GM10248 (cell line): Measurements from ENCODE around the gene MFSD2A.

Experiments
- CTCF ChIA-PET: fragments of 300-600 bp; sonication (Branson Sonifier 250); formaldehyde crosslinking; extraction: SDS; loops from one replicate; lab custom pipeline; 2021; ENCODE audit warnings: antibody characterized with exemption; lab: Yijun Ruan, JAX
- POLR2A ChIA-PET: fragments of 350-650 bp; sonication (Branson Sonifier 250); formaldehyde crosslinking; extraction: SDS; loops from one replicate; lab custom pipeline; 2020; ENCODE audit warnings: antibody characterized with exemption; lab: Yijun Ruan, JAX
- DNase-seq: peaks from one replicate; pipeline ENCODE4 v3.0.0; 2012; ENCODE audit errors: extremely low spot score
- CTCF ChIP-seq: IDR thresholded peaks from 2 replicates; pipeline ENCODE4 v1.5.1; 2012; ENCODE audit warnings: mild to moderate bottlenecking, low read depth; ENCODE audit errors: extremely low read depth, missing control alignments, control extremely low read depth

Gene MFSD2A

GRCh38 chr1:39971138-39971537 is 16.2 kb downstream of the MFSD2A start:
- DNase-seq = no peak
- CTCF ChIA-PET = interaction anchor here (0.7 to 11.1 kb wide), 8 partner anchors 12 to 368 kb away, joined by 3 to 159 read pairs (median 28); partner anchors contain the start of gene MFSD2A
- TF ChIP-seq CTCF = no peak
- POLR2A ChIA-PET = no interaction called here

GRCh38 chr1:39973503-39974135 is 18.7 kb downstream of the MFSD2A start:
- TF ChIP-seq CTCF = peak; percentile 92
- ChIA-PET POLR2A (no interaction called here), CTCF (interaction anchor here (0.7 to 11.1 kb wide), 50 partner anchors 8 to 363 kb away, joined by 3 to 159 read pairs (median 4); partner anchors contain the start of genes MFSD2A, MYCL and TRIT1)
- peak; percentile 83 for DNase-seq

GRCh38 chr1:39976732-39977131 is 21.8 kb downstream of the MFSD2A start:
- DNase-seq = no peak
- TF ChIP-seq CTCF = no peak
- ChIA-PET CTCF (interaction anchor here (0.9 to 11.1 kb wide), 5 partner anchors 9 to 160 kb away, joined by 3 to 83 read pairs (median 8); no protein-coding TSS in a partner anchor), POLR2A (interaction anchor here (0.7 kb wide), 1 partner anchor 590 kb away, joined by 4 read pairs; no protein-coding TSS in a partner anchor)

GRCh38 chr1:39977202-39977601 is 22.3 kb downstream of the MFSD2A start:
- CTCF ChIA-PET = interaction anchor here (1.4 to 11.1 kb wide), 4 partner anchors 11 to 160 kb away, joined by 4 to 83 read pairs (median 9); no protein-coding TSS in a partner anchor
- no peak for DNase-seq
- POLR2A ChIA-PET = interaction anchor here (0.7 kb wide), 1 partner anchor 590 kb away, joined by 4 read pairs; no protein-coding TSS in a partner anchor
- TF ChIP-seq CTCF = no peak

- POLR2A ChIA-PET = no interaction called here
Observed at GRCh38 chr1:39979654-39980053, 24.7 kb downstream of the MFSD2A start.

More at GRCh38 chr1:39979654-39980053, 24.7 kb downstream of the MFSD2A start:
- CTCF ChIA-PET = no interaction called here
- TF ChIP-seq CTCF = no peak
- DNase-seq = no peak
